ENCODE measurements around the gene LGSN.
"Not testable (repeated sequence)": the region's sequence is repeated elsewhere in the genome, so short reads cannot be mapped to it uniquely, and the experiment has no call there.

LGSN gene

GRCh38 chr6:63305277-63305676 is 14.5 kb downstream of the LGSN start:
- DNase-seq (ENCODE audit: low spot score), result no peak

DNA sequence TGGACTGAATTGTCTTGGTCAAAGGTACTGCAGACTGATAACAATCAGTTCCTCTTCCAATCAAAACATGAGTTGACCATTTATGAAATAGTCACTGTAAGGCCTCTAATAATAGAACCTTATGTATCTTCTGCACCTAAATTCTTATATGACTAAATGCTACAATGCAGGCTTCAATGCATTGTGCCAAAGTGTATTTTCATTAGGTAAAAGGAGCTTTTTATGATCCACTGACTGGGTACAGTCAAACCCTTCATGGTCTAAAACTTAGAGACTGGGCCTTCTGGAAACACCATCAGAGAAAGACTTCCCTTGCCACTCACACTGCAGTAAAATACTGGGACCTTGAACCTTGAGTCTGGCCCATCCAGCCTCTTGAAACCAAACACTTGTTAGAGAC is 16.3 kb downstream of the LGSN start:
- DNase-seq (ENCODE audit: low spot score), result no peak

GRCh38 chr6:63299667-63300066 is 20.1 kb downstream of the LGSN start:
- DNase-seq (ENCODE audit: low spot score), result no peak

DNA sequence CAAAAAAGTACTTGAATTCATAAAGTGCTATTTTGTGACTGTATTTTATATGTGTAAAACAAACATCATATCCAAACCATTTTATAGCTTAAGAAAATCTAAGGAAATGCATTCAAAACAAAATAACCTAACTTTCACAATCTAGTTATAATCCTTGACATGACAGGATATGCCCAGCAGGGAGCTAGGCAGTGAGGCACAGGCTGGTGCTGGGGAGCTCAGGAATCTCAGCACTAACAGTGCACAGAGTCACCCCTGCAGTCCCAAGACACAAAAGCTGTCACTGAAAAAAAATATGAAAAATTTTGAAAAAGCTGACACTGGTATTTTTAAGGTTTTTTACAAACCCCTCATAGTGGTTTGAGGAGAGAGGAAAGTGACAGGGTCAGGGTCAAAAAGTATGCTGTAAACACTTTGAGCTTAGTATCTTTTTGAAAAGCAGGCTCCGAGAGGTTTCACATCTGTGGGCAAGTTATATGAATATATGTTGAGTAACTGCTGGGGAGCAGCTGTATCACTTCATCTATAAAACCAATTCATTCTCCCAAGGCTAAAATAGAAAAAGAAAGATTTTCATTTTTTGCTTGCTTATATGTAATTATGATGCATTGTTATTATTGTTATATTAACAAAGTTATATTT is 24.1 kb downstream of the LGSN start:
- DNase-seq (ENCODE audit: low spot score), result no peak

- no peak for DNase-seq (ENCODE audit: low spot score)
These were observed 29.2 kb downstream of the LGSN start for GRCh38 chr6:63290492-63291058.

GRCh38 chr6:63289269-63289872 is 30.4 kb downstream of the LGSN start:
- DNase-seq (ENCODE audit: low spot score), result no peak

GRCh38 chr6:63280639-63281180 is 39.1 kb downstream of the LGSN start:
- DNase-seq (ENCODE audit: low spot score), result no peak

GRCh38 chr6:63278916-63279315 is 40.9 kb downstream of the LGSN start:
- DNase-seq (ENCODE audit: low spot score), result no peak

GRCh38 chr6:63275953-63276352 is 43.8 kb downstream of the LGSN start:
- DNase-seq (ENCODE audit: low spot score), result no peak

GRCh38 chr6:63274795-63275430 is 44.9 kb downstream of the LGSN start:
- DNase-seq (ENCODE audit: low spot score), result not testable (repeated sequence)

DNA sequence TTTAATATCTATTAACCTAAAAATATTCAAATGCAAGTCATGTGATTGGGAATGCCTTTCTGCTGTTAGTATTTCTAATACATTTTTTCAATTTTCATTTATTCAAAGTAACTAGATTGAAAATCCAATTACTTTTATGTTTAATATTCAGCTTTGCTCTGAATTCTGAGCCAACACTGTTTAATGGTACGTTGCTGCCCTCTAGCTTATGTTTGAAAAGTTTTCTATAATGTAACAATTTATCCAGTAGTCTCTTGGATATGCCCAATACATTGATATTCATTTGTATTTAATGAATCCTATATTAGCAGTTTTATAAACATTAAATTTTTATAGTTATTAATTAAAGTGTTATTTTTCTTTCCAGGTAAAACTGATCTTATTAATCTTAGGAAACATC is 47.4 kb downstream of the LGSN start:
- DNase-seq (ENCODE audit: low spot score), result peak; percentile 49

- DNase-seq (ENCODE audit: low spot score), result no peak
These were observed 50.3 kb downstream of the LGSN start for GRCh38 chr6:63269470-63269869.

DNA sequence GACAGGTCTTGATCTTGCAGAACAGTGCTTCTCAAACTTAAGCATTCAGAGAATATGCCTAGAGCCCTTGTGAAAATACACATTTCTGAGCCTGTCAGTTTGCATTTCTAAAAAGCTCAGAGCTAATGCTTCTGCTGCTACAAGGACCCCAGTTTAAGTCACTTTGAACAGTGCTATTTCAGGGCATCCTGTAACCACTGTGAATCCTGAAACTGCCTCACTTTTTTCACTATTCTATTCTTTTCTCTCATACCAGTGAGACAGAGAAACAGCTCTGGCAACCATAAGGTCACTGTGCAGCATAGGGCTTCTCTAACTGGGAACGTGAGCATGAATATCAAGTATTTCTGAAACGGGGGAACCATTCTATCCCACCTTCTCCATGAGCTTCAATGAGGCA is 51.2 kb downstream of the LGSN start:
- no peak for DNase-seq (ENCODE audit: low spot score)

GRCh38 chr6:63267828-63268227 is 52.0 kb downstream of the LGSN start:
- DNase-seq (ENCODE audit: low spot score), result no peak

DNA sequence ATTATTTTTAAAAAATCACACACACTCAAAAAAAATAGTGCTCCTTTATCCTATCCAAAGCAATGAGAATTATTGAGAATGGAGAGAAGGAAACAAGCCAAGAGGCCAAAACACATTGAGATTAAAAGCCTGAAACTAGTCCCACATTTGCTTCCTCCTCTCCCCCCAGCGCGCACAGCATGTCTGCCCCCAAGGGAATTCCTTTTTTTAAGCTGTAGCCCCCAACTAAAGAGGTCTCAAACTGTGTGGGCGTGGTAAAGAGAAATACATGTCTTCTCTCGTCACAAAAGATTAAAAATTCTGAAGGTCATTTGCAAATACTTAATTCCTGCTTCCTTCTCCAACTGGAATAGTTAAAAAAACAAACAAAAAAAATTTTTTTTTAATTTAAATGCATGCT is 52.7 kb downstream of the LGSN start:
- no peak for DNase-seq (ENCODE audit: low spot score)

DNA sequence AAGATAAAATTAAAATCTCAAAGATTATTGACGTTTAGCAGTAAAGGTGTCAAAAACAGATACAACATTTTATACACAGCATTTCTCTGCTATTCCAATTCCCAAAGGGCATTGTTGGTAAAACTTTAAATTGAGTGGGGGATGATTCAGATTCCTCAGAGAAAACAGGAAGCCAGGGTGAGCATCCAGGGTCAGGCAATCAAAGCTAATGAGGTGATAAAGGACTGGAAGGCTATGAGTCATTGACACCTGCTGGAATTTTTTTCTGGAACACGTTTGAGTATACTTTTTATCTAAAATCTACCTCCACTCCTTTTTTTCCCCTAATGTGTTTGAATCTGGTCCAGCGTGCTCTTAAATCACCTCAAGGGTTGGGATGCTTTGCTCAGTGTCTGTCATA is 56.3 kb downstream of the LGSN start:
- DNase-seq (ENCODE audit: low spot score), result peak; percentile 2

GRCh38 chr6:63261820-63262219 is 58.0 kb downstream of the LGSN start:
- DNase-seq (ENCODE audit: low spot score), result no peak

- no peak for DNase-seq (ENCODE audit: low spot score)
These were observed 60.6 kb downstream of the LGSN start for GRCh38 chr6:63259153-63259552.

- DNase-seq (ENCODE audit: low spot score), result no peak
These were observed 69.8 kb downstream of the LGSN start for GRCh38 chr6:63249875-63250482.

DNA sequence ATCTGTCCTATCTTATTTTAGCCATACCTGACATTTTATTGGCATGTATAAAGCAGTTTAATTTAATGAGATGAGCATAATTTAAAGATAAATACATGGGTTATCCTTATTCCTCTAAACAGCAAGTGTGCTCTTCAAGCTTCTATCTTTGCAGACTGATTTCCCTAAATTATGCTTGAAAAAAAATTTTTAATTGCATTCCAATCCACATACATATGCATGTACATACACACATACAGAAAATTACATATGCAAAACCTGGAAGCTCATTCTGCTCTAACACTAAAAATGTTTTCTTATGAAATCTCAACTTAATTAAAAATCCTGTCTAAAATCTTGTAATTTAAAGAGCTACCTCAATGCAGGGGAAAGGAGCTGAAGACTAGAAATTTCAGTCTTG is 73.2 kb downstream of the LGSN start:
- no peak for DNase-seq (ENCODE audit: low spot score)

DNA sequence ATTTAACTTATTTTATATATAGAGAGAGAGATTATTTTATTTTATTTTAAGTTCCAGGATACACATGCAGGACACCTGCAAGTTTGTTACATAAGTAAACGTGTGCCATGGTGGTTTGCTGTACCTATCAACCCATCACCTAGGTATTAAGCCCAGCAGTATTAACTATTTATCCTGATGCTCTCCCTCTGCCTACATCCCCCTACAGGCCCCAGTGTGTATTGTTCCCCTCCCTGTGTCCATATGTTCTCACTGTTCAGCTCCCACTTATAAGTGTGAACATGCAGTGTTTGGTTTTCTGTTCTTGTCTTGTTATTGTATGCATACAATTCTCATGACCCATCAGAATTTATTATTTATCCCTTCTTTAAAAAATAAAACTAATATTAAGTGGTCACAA is 73.9 kb downstream of the LGSN start:
- no peak for DNase-seq (ENCODE audit: low spot score)

GRCh38 chr6:63245420-63245819 is 74.4 kb downstream of the LGSN start:
- no peak for DNase-seq (ENCODE audit: low spot score)

GRCh38 chr6:63236398-63236817 is 83.4 kb downstream of the LGSN start:
- no peak for DNase-seq (ENCODE audit: low spot score)
